H9 (cell line): ENCODE measurements around the gene ROBO1. TPM values are rescaled to one million over a fixed set of nuclear protein-coding genes. Genes with fewer than 3 reads are reported as not detected.

Experiments used
- DNase-seq: peaks from one replicate; pipeline ENCODE4 v3.0.0-alpha.2; 2017
- H2AFZ ChIP-seq: one replicate; pipeline ENCODE4 v1.6.1; 2013; ENCODE audit warnings: mild to moderate bottlenecking, low read length, control low read depth, moderate library complexity
- H2AK5ac ChIP-seq: 2 replicates; pipeline ENCODE4 v1.6.1; 2013; ENCODE audit warnings: low read length, control low read depth, mixed read lengths; ENCODE audit not compliant: insufficient read length
- H2BK120ac ChIP-seq: one replicate; pipeline ENCODE4 v1.6.1; 2013; ENCODE audit warnings: low read depth, mild to moderate bottlenecking, low read length, control low read depth, inconsistent platforms; ENCODE audit not compliant: poor library complexity, severe bottlenecking
- H2BK12ac ChIP-seq: 2 replicates; pipeline ENCODE4 v1.6.1; 2013; ENCODE audit warnings: low read length, control low read depth, mixed read lengths, low read depth; ENCODE audit not compliant: insufficient read length
- H2BK15ac ChIP-seq: 2 replicates; pipeline ENCODE4 v1.6.1; 2013; ENCODE audit warnings: low read depth, low read length, control low read depth
- H2BK20ac ChIP-seq: one replicate; pipeline ENCODE4 v1.6.1; 2013; ENCODE audit warnings: low read depth, mild to moderate bottlenecking, low read length, control low read depth, inconsistent platforms; ENCODE audit not compliant: poor library complexity, severe bottlenecking
- H2BK5ac ChIP-seq: 2 replicates; pipeline ENCODE4 v1.6.1; 2013; ENCODE audit warnings: low read length, control low read depth, mixed read lengths; ENCODE audit not compliant: insufficient read length
- H3K14ac ChIP-seq: 2 replicates; pipeline ENCODE4 v1.6.1; 2013; ENCODE audit warnings: low read length, control low read depth; ENCODE audit not compliant: insufficient read depth
- H3K18ac ChIP-seq: 2 replicates; pipeline ENCODE4 v1.6.1; 2013; ENCODE audit warnings: low read depth, mild to moderate bottlenecking, mixed read lengths, low read length, control low read depth; ENCODE audit not compliant: insufficient read length
- H3K23ac ChIP-seq: 2 replicates; pipeline ENCODE4 v1.6.1; 2013; ENCODE audit warnings: low read length, control low read depth, mixed read lengths, low read depth; ENCODE audit not compliant: insufficient read length
- H3K23me2 ChIP-seq: 2 replicates; pipeline ENCODE4 v1.6.1; 2013; ENCODE audit warnings: low read depth, mild to moderate bottlenecking, mixed read lengths, low read length, control low read depth; ENCODE audit not compliant: insufficient read length, poor library complexity, severe bottlenecking
- H3K27ac ChIP-seq: 2 replicates; pipeline ENCODE4 v1.5.1; 2013; ENCODE audit warnings: low read length, control low read depth, mixed read lengths, low read depth; ENCODE audit not compliant: insufficient read length
- H3K27me3 ChIP-seq: 2 replicates; pipeline ENCODE4 v1.6.1; 2013; ENCODE audit warnings: low read length, control low read depth, inconsistent platforms; ENCODE audit not compliant: insufficient read depth
- H3K4ac ChIP-seq: 2 replicates; pipeline ENCODE4 v1.6.1; 2013; ENCODE audit warnings: low read depth, mild to moderate bottlenecking, control low read depth, inconsistent platforms, low read length, moderate library complexity
- H3K4me1 ChIP-seq: 2 replicates; pipeline ENCODE4 v1.6.1; 2013; ENCODE audit warnings: low read length, control low read depth, inconsistent platforms; ENCODE audit not compliant: insufficient read depth
- H3K4me2 ChIP-seq: 2 replicates; pipeline ENCODE4 v1.6.1; 2013; ENCODE audit warnings: low read length, control low read depth, mixed read lengths; ENCODE audit not compliant: insufficient read length, insufficient read depth
- H3K56ac ChIP-seq: 2 replicates; pipeline ENCODE4 v1.6.1; 2013; ENCODE audit warnings: low read depth, mild to moderate bottlenecking, mixed read lengths, low read length, control low read depth; ENCODE audit not compliant: insufficient read length
- H3K79me1 ChIP-seq: 2 replicates; pipeline ENCODE4 v1.6.1; 2013; ENCODE audit warnings: low read depth, mild to moderate bottlenecking, moderate library complexity, low read length, control low read depth, inconsistent platforms; ENCODE audit not compliant: insufficient read depth, poor library complexity, severe bottlenecking
- H3K79me2 ChIP-seq: 2 replicates; pipeline ENCODE4 v1.6.1; 2013; ENCODE audit warnings: low read length, control low read depth, inconsistent platforms; ENCODE audit not compliant: insufficient read depth
- H3K9ac ChIP-seq: 2 replicates; pipeline ENCODE4 v1.6.1; 2013; ENCODE audit warnings: low read length, control low read depth, mixed read lengths; ENCODE audit not compliant: insufficient read length; ENCODE audit errors: extremely low read depth
- H3K9me3 ChIP-seq: one replicate; pipeline ENCODE4 v1.6.1; 2013; ENCODE audit warnings: low read depth, low read length, inconsistent platforms; ENCODE audit not compliant: control insufficient read depth
- H3T11ph ChIP-seq: one replicate; pipeline ENCODE4 v1.6.1; 2013; ENCODE audit warnings: mild to moderate bottlenecking, low read length, control low read depth, inconsistent platforms
- H4K20me1 ChIP-seq: one replicate; pipeline ENCODE4 v1.6.1; 2013; ENCODE audit not compliant: control insufficient read depth, insufficient read length, insufficient read depth
- H4K5ac ChIP-seq: 2 replicates; pipeline ENCODE4 v1.6.1; 2013; ENCODE audit warnings: low read depth, mild to moderate bottlenecking, mixed read lengths, low read length, control low read depth; ENCODE audit not compliant: insufficient read length
- H4K8ac ChIP-seq: replicated peaks from 2 replicates; pipeline ENCODE4 v1.6.1; 2013; ENCODE audit warnings: low read length, control low read depth, mixed read lengths, low read depth; ENCODE audit not compliant: insufficient read length
- H4K91ac ChIP-seq: 2 replicates; pipeline ENCODE4 v1.6.1; 2013; ENCODE audit warnings: low read depth, mild to moderate bottlenecking, moderate library complexity, mixed read lengths, low read length, control low read depth; ENCODE audit not compliant: insufficient read length
- H3K27ac Mint-ChIP-seq, 3 experiments: 2 replicates in 2 of 3; 3 replicates in 1 of 3; pipeline ENCODE4 v1.8.0; 2020 to 2021; ENCODE audit warnings: mixed read lengths in 3 of 3, mild to moderate bottlenecking in 1 of 3, moderate library complexity in 1 of 3
- H3K27me3 Mint-ChIP-seq: 2 replicates; pipeline ENCODE4 v1.8.0; 2021; ENCODE audit warnings: low read depth, mild to moderate bottlenecking, moderate library complexity, mixed read lengths
- H3K36me3 Mint-ChIP-seq, 3 experiments: 2 replicates in 2 of 3; 3 replicates in 1 of 3; pipeline ENCODE4 v1.8.0; 2020 to 2021; ENCODE audit warnings: low read depth in 3 of 3, mixed read lengths in 3 of 3; ENCODE audit not compliant: insufficient read depth in 1 of 3
- H3K4me1 Mint-ChIP-seq, 2 experiments: 2 replicates each; pipeline ENCODE4 v1.8.0; 2020; ENCODE audit warnings: mixed read lengths in 2 of 2
- H3K4me3 Mint-ChIP-seq, 2 experiments: 2 replicates in 1 of 2; 3 replicates in 1 of 2; pipeline ENCODE4 v1.8.0; 2020 to 2021; ENCODE audit warnings: mild to moderate bottlenecking in 2 of 2, mixed read lengths in 2 of 2, moderate library complexity in 1 of 2
- H3K9me3 Mint-ChIP-seq, 2 experiments: 2 replicates in 1 of 2; 3 replicates in 1 of 2; pipeline ENCODE4 v1.8.0; 2020; ENCODE audit warnings: mild to moderate bottlenecking in 2 of 2, mixed read lengths in 2 of 2, moderate library complexity in 1 of 2
- CTCF ChIP-seq: fragments of 200-600 bp; sonication (generic); conservative IDR thresholded peaks from 3 replicates; pipeline ENCODE4 v1.8.0; 2021; ENCODE audit warnings: antibody characterized with exemption, mild to moderate bottlenecking
- WGBS: extraction: QIAGEN DNeasy Blood & Tissue Kit; methylation state at CpG from one replicate; pipeline ENCODE4 v1.1.7; 2013; ENCODE audit warnings: missing lambda C conversion rate, low lambda C conversion rate, mixed read lengths; ENCODE audit not compliant: insufficient read length; ENCODE audit errors: extremely low coverage; 5-methylcytosine and 5-hydroxymethylcytosine counted together
- total RNA-seq: library from RNA; stranded (reverse); gene quantifications from 2 replicates; pipeline ENCODE4 v1.2.1, GENCODE V29; 2021

ROBO1 gene
- total RNA-seq, 1 experiment from 2014 or later = 62.7 TPM

GRCh38 chr3:79543218-79543982 is 224.4 kb downstream of the ROBO1 start:
- no peak for TF ChIP-seq CTCF
- no peaks in the 10 kb centered on the region for H3K4me1 Mint-ChIP-seq
- H3K27me3 Mint-ChIP-seq = no peaks in the 10 kb centered on the region
- H3K27ac ChIP-seq = no peak overlapping the region
- H2BK15ac ChIP-seq = no peak overlapping the region
- H4K91ac ChIP-seq = no peak overlapping the region
- H3K36me3 Mint-ChIP-seq = no peaks in the 10 kb centered on the region
- no peaks in the 10 kb centered on the region for H3K79me1 ChIP-seq
- H3K27me3 ChIP-seq = no peaks in the 10 kb centered on the region
- H2AK5ac ChIP-seq = no peak overlapping the region
- no peak for DNase-seq
- H3K4me1 ChIP-seq = no peaks in the 10 kb centered on the region
- no peak overlapping the region for H3K14ac ChIP-seq
- H3K4ac ChIP-seq = no peak overlapping the region
- no peak overlapping the region for H3K27ac Mint-ChIP-seq
- H4K8ac ChIP-seq = no peak overlapping the region
- no peak overlapping the region for H4K5ac ChIP-seq
- H3K9me3 ChIP-seq = no peaks in the 10 kb centered on the region
- H3K9ac ChIP-seq = no peak overlapping the region
- no peaks in the 10 kb centered on the region for H3K79me2 ChIP-seq
- H3T11ph ChIP-seq = no peak overlapping the region
- H3K18ac ChIP-seq = no peak overlapping the region
- no peaks in the 10 kb centered on the region for H3K9me3 Mint-ChIP-seq
- H2BK12ac ChIP-seq = no peak overlapping the region
- H3K4me3 Mint-ChIP-seq = no peak overlapping the region
- H4K20me1 ChIP-seq = no peaks in the 10 kb centered on the region
- no peaks in the 10 kb centered on the region for H3K23me2 ChIP-seq
- no peak overlapping the region for H2BK120ac ChIP-seq
- no peak overlapping the region for H3K23ac ChIP-seq
- WGBS = no CpG with 5 or more reads among the region's 5 CpGs
- no peak overlapping the region for H2BK5ac ChIP-seq
- H3K4me2 ChIP-seq = no peak overlapping the region
- no peak overlapping the region for H2AFZ ChIP-seq
- no peak overlapping the region for H2BK20ac ChIP-seq
- H3K56ac ChIP-seq = no peak overlapping the region
